Measurements from ENCODE around the gene CYRIA. TPM values are rescaled to one million over a fixed set of nuclear protein-coding genes. Genes with fewer than 3 reads are reported as not detected.

CYRIA gene
- total and polyA plus RNA-seq, 10 of the 15 experiments (the other 5 are each of a cell fraction or from before 2014, with no cell fraction given) = 3.0 to 13.1 (median 8.5) TPM

DNA sequence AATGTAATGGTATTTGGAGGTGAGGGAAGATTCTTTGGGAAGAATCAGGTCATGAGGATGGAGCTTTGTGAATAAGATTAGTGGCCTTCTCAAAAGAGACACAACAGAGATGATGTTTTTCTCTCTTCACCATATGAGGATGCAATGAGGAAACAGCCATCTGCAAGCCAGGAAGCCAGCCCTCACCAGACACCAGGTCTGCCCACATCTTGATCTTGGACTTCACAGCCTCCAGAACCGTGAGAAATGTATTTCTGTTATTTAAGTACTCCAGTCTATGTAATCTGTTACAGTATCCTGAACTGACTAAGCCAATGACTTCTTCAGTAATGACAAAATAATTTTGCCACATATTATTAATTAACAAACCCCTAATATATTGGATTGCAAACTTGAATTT lies 28.3 kb downstream of the CYRIA start:
- Histone ChIP-seq H3K4me3 (no peak overlapping the region), H3K9ac (ENCODE audit: control insufficient read depth, insufficient read depth, low read length) (no peak overlapping the region), H3K36me3 (ENCODE audit: control insufficient read depth in 2 of 2, insufficient read depth in 2 of 2, low read length in 1 of 2) (no peaks in the 10 kb centered on the region), H3K79me2 (ENCODE audit: control insufficient read depth, insufficient read depth, low read length) (no peaks in the 10 kb centered on the region), H3K4me2 (ENCODE audit: control insufficient read depth, insufficient read depth) (no peak overlapping the region), H2AFZ (ENCODE audit: control insufficient read depth, low read depth, low read length) (no peak overlapping the region), H3K9me3 (replicated peaks; ENCODE audit: control insufficient read depth, insufficient read depth, low read length) (no peaks in the 10 kb centered on the region), H3K27me3 (replicated peaks in 1 of 2; ENCODE audit: control insufficient read depth in 2 of 2, insufficient read depth in 2 of 2, low read length in 1 of 2) (peaks cover 0 to 11% of the 10 kb centered on the region in 2 experiments; a peak in 1 of 4 replicates), H3K27ac (ENCODE audit: control insufficient read depth, insufficient read depth) (no peak overlapping the region), H4K20me1 (ENCODE audit: control insufficient read depth, insufficient read depth) (no peaks in the 10 kb centered on the region), H3K4me1 (ENCODE audit: control insufficient read depth, insufficient read depth, low read length) (no peaks in the 10 kb centered on the region)
- in situ Hi-C loops (cut with MboI) = no loop called here
- DNase-seq (ENCODE audit: low read depth, low spot score) (no peak), FAIRE-seq (no peak), ATAC-seq (no peak)
- SMC1A ChIA-PET (ENCODE audit: uncharacterized antibody, unreplicated experiment) = interaction anchor here (1.2 to 2.5 kb wide), 6 partner anchors 14 to 120 kb away, joined by 3 to 22 read pairs (median 7); no protein-coding TSS in a partner anchor
- WGBS (ENCODE audit: insufficient coverage, insufficient replicate concordance, low lambda C conversion rate, missing lambda C conversion rate) = 0% methylated on average over 1 of the region's 1 CpG
- CTCF ChIA-PET = interaction anchor here (1.4 to 1.6 kb wide), 2 partner anchors 13 to 120 kb away, joined by 5 to 6 read pairs; no protein-coding TSS in a partner anchor
- BruUV-seq (replicated peaks) = no TSS peak
- no peak for TF ChIP-seq ZNF622 (IDR thresholded peaks at IDR 0.05)
- no peak for TF ChIP-seq WRNIP1 (IDR thresholded peaks at IDR 0.05; ENCODE audit: borderline replicate concordance, low read depth, low read length)
- TF ChIP-seq, protein P1, sequence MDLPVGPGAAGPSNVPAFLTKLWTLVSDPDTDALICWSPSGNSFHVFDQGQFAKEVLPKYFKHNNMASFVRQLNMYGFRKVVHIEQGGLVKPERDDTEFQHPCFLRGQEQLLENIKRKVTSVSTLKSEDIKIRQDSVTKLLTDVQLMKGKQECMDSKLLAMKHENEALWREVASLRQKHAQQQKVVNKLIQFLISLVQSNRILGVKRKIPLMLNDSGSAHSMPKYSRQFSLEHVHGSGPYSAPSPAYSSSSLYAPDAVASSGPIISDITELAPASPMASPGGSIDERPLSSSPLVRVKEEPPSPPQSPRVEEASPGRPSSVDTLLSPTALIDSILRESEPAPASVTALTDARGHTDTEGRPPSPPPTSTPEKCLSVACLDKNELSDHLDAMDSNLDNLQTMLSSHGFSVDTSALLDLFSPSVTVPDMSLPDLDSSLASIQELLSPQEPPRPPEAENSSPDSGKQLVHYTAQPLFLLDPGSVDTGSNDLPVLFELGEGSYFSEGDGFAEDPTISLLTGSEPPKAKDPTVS (IDR thresholded peaks at IDR 0.05; ENCODE audit: low read depth, low read length) = no peak
- TF ChIP-seq PML (IDR thresholded peaks at IDR 0.05; ENCODE audit: low read length) = no peak
- no peak for TF ChIP-seq CHD2 (IDR thresholded peaks at IDR 0.05; ENCODE audit: borderline replicate concordance, low read depth, low read length)
- TF ChIP-seq ZBED1 (IDR thresholded peaks at IDR 0.05; ENCODE audit: borderline replicate concordance) = no peak
- TF ChIP-seq RFX5 (IDR thresholded peaks at IDR 0.05; ENCODE audit: low read depth, low read length) = no peak
- POLR2A ChIA-PET = interaction anchor here (1.1 to 1.5 kb wide), 2 partner anchors 18 to 20 kb away, joined by 3 to 9 read pairs; no protein-coding TSS in a partner anchor
- intact Hi-C loops (cut with micrococcal nuclease; ENCODE audit: unreplicated experiment) = no loop called here
- RAD21 ChIA-PET (ENCODE audit: unreplicated experiment) = interaction anchor here (0.6 to 2.2 kb wide), 4 partner anchors 16 to 119 kb away, joined by 3 to 10 read pairs (median 6); no protein-coding TSS in a partner anchor
